Choroid plexus epithelial cell (primary cell): ENCODE data around the gene FITM1.

ENCODE experiments used
- DNase-seq: peaks from one replicate; pipeline ENCODE4 v3.0.0-alpha.2; 2010; ENCODE audit warnings: low read depth
- H3K4me3 ChIP-seq: 2 replicates; pipeline ENCODE4 v1.5.1; 2011; ENCODE audit warnings: low read depth, mild to moderate bottlenecking, control low read depth, low read length, moderate library complexity
- TF ChIP-seq, protein P1 (sequence below): conservative IDR thresholded peaks from 2 replicates; pipeline ENCODE4 v1.5.1; 2011; ENCODE audit warnings: low read depth, mild to moderate bottlenecking, control low read depth, inconsistent platforms, low read length, moderate library complexity

The FITM1 gene

DNA sequence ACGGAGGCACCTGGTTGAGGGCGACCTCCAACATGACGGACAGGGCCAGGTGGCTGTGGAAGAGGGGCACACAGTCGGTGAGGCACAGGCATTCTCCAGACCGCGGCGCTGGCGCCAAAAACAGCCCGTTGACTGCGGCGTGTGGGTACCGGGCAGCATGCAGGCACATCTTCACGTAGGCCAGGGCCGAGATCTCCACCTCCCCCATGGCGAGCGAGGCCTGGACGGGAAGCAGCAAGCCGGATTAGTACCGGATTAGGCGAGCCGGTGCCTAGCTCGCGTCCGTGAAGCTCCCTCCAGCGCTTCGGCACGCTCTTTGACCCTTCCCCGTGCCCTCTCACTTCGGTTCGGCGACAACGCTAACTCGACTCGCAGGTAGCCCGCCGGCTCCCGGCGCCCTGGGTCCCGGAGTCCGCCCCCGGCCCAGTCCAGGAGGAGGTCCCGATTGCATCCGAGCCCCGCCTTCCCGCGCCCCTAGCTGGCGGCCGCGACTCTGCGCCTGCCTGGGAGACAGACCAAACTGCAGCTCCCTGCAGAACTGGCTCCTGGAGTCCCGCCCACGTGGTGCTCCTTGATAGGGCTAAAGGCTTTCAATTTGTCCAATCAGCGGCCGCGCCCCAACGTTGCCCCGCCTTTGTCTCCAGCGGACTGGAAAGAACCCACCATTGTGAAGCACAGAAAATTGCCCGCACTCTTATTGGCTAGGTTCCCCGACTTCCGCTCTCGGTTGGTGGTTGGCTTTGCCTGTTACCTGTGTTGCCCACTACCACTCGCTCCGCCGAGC lies 10.8 kb downstream of the FITM1 start, which contains the start of gene EMC9:
EMC9 (minus strand) TSS at position 495 of the 784 bp plus-strand sequence; CDS start at position 208, 287 bp downstream.
- peak; percentile 100 for DNase-seq
- TF ChIP-seq, protein P1, sequence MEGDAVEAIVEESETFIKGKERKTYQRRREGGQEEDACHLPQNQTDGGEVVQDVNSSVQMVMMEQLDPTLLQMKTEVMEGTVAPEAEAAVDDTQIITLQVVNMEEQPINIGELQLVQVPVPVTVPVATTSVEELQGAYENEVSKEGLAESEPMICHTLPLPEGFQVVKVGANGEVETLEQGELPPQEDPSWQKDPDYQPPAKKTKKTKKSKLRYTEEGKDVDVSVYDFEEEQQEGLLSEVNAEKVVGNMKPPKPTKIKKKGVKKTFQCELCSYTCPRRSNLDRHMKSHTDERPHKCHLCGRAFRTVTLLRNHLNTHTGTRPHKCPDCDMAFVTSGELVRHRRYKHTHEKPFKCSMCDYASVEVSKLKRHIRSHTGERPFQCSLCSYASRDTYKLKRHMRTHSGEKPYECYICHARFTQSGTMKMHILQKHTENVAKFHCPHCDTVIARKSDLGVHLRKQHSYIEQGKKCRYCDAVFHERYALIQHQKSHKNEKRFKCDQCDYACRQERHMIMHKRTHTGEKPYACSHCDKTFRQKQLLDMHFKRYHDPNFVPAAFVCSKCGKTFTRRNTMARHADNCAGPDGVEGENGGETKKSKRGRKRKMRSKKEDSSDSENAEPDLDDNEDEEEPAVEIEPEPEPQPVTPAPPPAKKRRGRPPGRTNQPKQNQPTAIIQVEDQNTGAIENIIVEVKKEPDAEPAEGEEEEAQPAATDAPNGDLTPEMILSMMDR: peak; percentile 49
- peak within 1 kb of the TSS; percentile 92 for H3K4me3 ChIP-seq

DNA sequence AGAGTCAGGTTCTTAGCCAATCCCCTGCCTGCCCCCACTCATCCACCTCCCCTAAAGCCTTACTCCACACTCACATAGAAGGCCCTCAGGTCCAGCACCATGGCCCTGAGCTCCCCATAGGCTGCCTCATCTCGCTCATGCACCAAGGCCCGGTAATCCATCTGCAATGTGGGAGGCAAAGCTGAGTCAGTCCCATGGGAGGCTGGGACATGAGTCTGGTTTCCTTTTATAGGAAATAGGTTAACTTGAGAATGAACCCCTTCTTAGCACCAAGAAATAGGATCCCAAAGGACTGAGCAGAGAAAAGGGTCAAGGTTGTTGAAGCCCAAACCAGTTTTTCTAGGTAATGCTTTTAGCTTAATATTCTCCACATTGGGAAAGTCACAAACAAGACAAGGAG lies 13.1 kb downstream of the FITM1 start:
- DNase-seq: peak; percentile 20
- H3K4me3 ChIP-seq: no peak overlapping the region
- TF ChIP-seq, protein P1: no peak

DNA sequence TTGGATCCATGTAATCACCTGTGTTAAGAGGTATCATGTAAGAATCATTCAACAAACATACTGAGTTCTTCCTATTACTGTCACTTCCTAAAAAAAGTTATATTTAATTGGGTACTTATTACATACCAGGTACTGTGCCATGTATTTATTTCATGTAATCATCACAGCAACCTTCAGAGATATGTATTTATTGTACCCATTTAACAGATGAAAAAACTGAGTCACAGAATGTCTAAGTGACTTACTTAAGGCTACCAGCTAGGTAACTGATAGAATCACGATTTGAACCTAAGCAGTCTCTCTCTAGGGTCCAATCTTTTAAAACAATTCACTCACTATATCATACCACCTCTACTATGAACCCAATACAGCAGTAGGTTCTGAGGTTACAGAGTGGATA lies 14.0 kb downstream of the FITM1 start:
- no peak for DNase-seq
- TF ChIP-seq, protein P1: no peak
- no peak overlapping the region for H3K4me3 ChIP-seq

DNA sequence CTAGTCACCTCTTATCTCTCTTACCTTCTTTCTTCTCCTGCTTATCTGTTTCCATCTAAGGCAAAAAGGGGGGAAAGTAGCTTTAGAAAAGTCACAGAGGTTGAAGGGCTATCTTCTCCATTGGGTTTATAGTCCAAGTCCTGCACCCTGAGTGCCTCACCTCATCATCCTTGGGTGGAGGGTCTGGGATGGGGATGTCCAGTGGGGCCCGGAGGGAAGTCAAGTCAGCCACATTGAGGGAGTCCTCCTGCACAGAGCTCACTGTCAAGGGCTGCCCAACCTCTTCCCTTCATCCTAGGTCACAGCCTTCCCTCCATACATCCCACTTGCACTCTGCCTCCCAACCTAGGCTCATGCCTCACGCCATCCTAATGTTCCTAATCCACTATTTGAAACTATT lies 14.8 kb downstream of the FITM1 start:
- TF ChIP-seq, protein P1: no peak

DNA sequence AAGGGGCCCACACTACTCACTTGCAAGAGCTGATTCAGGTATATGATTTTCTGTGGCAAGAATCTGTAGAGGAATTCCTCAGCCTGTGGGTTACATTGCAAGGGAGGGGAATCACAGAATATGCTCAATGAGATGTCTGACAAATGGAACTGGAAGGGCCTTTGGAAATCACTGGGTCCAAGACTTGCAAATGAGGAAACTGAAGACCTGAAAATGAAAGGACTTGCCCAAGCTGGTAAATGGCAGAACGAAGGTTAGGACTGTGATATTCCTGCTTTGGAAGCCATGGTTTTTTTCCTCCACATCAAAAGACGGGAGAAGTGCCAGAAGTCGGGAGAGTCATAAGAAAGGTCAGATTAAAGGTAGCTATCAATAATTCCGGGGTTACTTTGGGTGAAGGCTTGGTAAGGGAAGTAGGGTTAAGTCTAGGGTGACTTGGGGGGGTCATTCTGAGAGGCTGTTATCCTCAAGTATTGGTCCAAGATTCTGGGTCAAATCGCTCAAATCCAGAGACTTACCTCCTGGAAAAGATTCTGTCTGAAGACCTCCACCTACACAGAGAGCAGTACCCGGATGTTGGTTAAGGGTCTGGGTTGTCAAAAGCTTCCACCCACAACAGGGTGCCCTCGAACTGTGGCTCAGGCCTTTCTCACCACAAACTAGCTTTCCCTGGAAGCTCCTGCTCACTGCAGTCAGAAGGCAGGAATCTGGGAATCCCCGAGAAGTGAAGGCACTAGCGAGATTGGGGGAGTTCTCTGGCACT lies 15.4 kb downstream of the FITM1 start:
- peak overlapping the region; percentile 87 for H3K4me3 ChIP-seq
- TF ChIP-seq, protein P1: no peak
- peak; percentile 30 for DNase-seq

More for the DNA sequence above, 14.8 kb downstream of the FITM1 start:
- DNase-seq: no peak
- peak overlapping the region; percentile 87 for H3K4me3 ChIP-seq

DNA sequence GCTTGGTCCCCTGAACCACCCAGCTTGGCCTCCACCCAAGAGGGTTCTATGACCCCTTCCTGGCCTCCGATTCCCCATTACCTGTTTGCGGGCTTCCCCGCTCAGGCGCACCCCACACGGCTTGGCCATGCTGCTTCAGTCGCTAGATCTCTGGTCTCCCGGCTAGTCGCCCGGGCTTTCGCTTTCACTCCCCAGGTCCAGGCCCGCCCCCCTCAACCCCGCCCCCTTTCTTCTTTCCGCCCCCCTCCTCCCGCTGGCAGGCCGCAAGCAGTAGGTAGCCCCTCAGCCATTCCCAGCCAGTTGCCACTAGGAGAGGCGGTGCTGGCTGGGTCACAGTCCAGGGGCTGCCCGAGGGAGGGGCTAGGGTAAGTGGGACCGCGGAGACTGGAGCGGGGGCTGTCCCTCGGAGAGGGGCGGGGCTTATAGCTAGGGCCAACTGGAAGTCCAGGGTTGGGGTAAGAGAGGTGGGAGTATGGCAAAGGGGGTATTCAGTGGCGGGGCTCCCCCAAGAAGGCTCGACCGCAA lies 16.1 kb downstream of the FITM1 start, which contains the start of gene PSME2:
PSME2 (minus strand) TSS at position 158 of the 525 bp plus-strand sequence; CDS start at position 129, 29 bp downstream.
- TF ChIP-seq, protein P1: no peak
- peak; percentile 99 for DNase-seq
- peak within 1 kb of the TSS; percentile 87 for H3K4me3 ChIP-seq
